GM21825 (cell line): Measurements from ENCODE around the gene ESPN.
A peak's percentile ranks its signal among the peaks of the same experiment; 100 is the strongest.
"Not testable (repeated sequence)": the region's sequence is repeated elsewhere in the genome, so short reads cannot be mapped to it uniquely, and the experiment has no call there.

Experiments
- ATAC-seq: cut with Tn5 transposase; IDR thresholded peaks from one replicate; pipeline ENCODE4 v1.9.1; 2021; ENCODE audit warnings: mild to moderate bottlenecking, moderate library complexity; ENCODE audit not compliant: unreplicated experiment

ESPN gene

GRCh38 chr1:6477039-6477820, 52.7 kb downstream of the ESPN start:
- no peak for ATAC-seq

- no peak for ATAC-seq
These were observed 57.2 kb downstream of the ESPN start for GRCh38 chr1:6481820-6482219.

GRCh38 chr1:6483017-6483760, 58.6 kb downstream of the ESPN start:
- no peak for ATAC-seq

- ATAC-seq: no peak
These were observed 59.2 kb downstream of the ESPN start for GRCh38 chr1:6483761-6484117.

GRCh38 chr1:6484826-6485167, 60.2 kb downstream of the ESPN start:
- no peak for ATAC-seq

GRCh38 chr1:6485168-6486101, 60.9 kb downstream of the ESPN start:
- no peak for ATAC-seq

GRCh38 chr1:6486433-6487011, 61.9 kb downstream of the ESPN start:
- ATAC-seq: peak; percentile 42

GRCh38 chr1:6487804-6488484, 63.4 kb downstream of the ESPN start:
- ATAC-seq: no peak

GRCh38 chr1:6488602-6489382, 64.2 kb downstream of the ESPN start:
- ATAC-seq: no peak

- no peak for ATAC-seq
These were observed 64.8 kb downstream of the ESPN start for GRCh38 chr1:6489383-6489765.

- peak; percentile 60 for ATAC-seq
These were observed 65.2 kb downstream of the ESPN start for GRCh38 chr1:6489799-6490180.

- ATAC-seq: peak; percentile 43
These were observed 65.9 kb downstream of the ESPN start for GRCh38 chr1:6490181-6491080.

- ATAC-seq: no peak
These were observed 66.5 kb downstream of the ESPN start for GRCh38 chr1:6491081-6491449.

- ATAC-seq: no peak
These were observed 66.9 kb downstream of the ESPN start, which contains the start of gene PLEKHG5 for GRCh38 chr1:6491480-6491962. PLEKHG5 (minus strand) TSS chr1:6491667; CDS start chr1:6477571, 14,096 bp downstream.

- no peak for ATAC-seq
These were observed 67.4 kb downstream of the ESPN start for GRCh38 chr1:6491966-6492365.

- not testable (repeated sequence) for ATAC-seq
These were observed 69.3 kb downstream of the ESPN start for GRCh38 chr1:6493834-6494223.

GRCh38 chr1:6494627-6495026, 70.1 kb downstream of the ESPN start:
- no peak for ATAC-seq

GRCh38 chr1:6495041-6495441, 70.5 kb downstream of the ESPN start:
- ATAC-seq: no peak
